GM13976 (cell line): Measurements from ENCODE around the gene MED13L.

Experiments used
- DNase-seq: peaks from one replicate; pipeline ENCODE4 v3.0.0; 2012; ENCODE audit warnings: low spot score
- in situ Hi-C: fragments of 300-500 bp; cut with MboI; formaldehyde crosslinking; loops from one replicate; pipeline ENCODE4 v1.12.0; 2022; ENCODE audit warnings: low sequenced_read_pairs, mixed read lengths, inconsistent platforms; ENCODE audit not compliant: unreplicated experiment
- TF ChIP-seq, protein P1 (sequence below): IDR thresholded peaks from 2 replicates; pipeline ENCODE4 v1.5.1; 2012; ENCODE audit warnings: borderline replicate concordance, mild to moderate bottlenecking; ENCODE audit not compliant: insufficient read depth; ENCODE audit errors: extremely low read depth, missing control alignments, control extremely low read depth

The MED13L gene

DNA sequence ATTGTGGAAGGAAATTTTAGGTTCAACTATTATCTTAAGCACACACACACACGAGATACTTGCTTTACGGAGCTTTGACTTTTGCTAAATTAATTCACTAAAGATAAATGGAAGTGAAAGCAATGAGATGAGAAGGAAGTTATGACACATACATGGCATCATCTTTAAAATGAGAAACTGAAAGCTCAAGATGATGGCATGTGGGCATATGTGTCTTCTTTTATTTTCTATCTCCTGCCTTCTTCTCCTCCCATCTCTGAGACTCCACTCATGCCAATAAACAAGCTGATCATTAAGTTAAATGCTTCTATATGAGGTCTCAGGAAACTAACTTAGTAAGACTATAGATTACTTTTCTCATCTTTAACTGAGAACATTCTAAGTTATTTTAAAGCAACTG, 216.7 kb downstream of the MED13L start:
- in situ Hi-C loops: no loop called here
- TF ChIP-seq, protein P1, sequence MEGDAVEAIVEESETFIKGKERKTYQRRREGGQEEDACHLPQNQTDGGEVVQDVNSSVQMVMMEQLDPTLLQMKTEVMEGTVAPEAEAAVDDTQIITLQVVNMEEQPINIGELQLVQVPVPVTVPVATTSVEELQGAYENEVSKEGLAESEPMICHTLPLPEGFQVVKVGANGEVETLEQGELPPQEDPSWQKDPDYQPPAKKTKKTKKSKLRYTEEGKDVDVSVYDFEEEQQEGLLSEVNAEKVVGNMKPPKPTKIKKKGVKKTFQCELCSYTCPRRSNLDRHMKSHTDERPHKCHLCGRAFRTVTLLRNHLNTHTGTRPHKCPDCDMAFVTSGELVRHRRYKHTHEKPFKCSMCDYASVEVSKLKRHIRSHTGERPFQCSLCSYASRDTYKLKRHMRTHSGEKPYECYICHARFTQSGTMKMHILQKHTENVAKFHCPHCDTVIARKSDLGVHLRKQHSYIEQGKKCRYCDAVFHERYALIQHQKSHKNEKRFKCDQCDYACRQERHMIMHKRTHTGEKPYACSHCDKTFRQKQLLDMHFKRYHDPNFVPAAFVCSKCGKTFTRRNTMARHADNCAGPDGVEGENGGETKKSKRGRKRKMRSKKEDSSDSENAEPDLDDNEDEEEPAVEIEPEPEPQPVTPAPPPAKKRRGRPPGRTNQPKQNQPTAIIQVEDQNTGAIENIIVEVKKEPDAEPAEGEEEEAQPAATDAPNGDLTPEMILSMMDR: no peak
- peak; percentile 59 for DNase-seq

DNA sequence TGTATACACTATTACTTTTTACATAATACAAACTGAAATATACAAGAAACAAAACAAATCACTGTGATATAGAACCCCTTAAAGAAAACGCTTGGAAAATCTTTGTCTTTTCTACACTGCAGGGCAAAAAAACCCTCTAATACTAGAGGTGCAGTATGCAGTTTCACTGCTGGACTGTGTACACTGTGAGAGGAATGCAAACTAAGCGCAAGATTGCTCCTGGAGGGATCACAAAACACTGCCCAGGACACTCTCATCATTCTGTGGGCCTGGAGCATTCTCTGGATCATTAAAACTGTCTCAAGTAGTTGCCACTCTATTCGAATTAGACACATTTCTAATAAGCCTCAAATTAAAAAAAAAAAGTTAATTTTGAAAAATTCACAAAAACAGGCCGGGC, 217.6 kb downstream of the MED13L start:
- TF ChIP-seq, protein P1: no peak
- in situ Hi-C loops: no loop called here
- no peak for DNase-seq

DNA sequence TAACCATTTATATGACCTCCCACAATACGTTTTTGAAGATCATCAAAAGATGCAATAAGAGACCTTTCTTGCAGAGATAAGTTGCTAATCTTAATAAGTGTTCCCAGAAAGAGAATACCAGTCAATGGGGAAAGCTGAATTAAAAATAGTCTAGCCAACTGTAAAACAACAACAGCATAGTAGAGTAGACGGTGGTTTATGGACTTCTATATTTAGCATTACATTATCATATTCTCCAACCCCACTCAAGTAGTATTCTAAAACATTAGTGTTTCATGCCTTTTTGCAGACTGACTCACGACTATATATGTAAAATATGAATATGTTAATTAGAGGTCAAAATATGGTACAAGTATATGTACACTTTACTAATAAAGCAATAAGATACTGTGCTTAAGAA, 218.9 kb downstream of the MED13L start:
- no peak for DNase-seq
- TF ChIP-seq, protein P1: no peak
- in situ Hi-C loops: no loop called here

DNA sequence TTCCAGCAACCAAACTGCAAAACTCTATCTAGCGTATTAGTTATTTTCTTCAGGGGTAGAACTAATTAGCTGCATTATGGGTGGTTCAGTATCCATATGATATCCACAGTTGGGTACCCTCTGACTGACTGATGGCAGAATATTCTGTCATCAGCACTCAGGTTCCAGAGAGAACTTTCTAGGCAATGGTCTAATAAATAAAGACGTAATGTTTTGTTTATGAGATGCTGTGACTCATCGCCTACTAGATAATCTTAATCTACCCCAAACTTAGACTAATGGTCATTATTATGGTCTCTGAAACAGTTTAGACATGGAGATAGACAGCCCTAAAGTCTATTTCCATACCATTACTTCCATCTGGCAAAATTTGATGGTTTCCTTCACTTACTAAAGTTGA, 220.1 kb downstream of the MED13L start:
- TF ChIP-seq, protein P1: no peak
- no peak for DNase-seq
- in situ Hi-C loops: no loop called here

DNA sequence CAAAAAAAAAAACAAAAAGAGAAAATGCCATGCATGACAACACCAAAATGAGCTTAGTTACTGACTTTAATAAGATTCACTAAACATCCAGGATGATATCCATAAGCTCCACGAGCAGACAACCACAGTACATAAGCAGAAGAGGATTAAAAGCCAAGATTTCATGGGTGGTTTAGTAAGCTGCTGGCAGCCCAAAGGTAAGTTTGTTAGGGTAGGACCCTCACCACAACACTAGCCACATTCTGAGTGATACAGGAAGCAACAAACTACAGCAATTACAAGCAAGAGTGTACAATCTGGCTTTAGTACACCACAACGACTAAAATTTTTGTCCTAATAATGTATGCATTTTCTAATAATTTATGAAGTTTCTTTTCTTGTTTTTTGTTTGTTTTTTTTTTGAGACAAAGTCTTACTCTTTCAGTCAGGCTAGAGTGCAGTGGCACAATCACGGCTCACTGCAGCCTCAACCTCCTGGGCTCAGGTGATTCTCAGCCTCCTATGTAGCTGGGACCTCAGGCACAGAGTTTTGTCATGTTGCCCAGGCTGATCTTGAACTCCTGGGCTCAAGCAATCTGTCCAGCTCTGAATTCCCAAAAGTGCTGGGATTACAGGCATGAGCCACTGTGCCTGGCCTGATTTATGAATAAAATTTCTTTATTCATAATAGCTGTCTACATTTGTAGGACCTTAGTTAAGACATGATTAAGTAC, 221.4 kb downstream of the MED13L start:
- DNase-seq: no peak
- TF ChIP-seq, protein P1: no peak
- in situ Hi-C loops: no loop called here

DNA sequence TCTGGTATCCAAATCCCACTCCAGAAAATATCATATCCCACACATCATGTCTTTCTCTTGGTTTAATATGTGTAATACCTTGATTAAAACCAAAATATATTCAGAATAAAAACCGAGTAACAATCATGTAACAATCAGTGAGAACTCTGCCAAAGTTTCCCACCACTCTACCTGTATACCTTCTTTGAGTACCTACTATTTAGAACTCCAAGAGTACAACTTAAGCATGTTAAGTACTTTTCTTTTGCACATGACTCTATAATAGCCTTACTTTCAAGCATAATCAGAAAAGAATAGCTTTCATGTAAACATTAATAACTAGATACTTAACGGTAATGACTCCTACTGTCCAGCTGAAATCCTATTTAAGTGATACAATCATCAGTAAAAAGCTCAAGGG, 223.2 kb downstream of the MED13L start:
- TF ChIP-seq, protein P1: no peak
- no peak for DNase-seq
- in situ Hi-C loops: no loop called here
